Mucosa of gallbladder (tissue), 1 donor: ENCODE results near the gene OR5I1. TPM values are rescaled to one million over a fixed set of nuclear protein-coding genes. Genes with fewer than 3 reads are reported as not detected.
"Not testable (repeated sequence)": the region's sequence is repeated elsewhere in the genome, so short reads cannot be mapped to it uniquely, and the experiment has no call there.

Experiments
- DNase-seq: peaks from one replicate; pipeline ENCODE4 v3.0.0-alpha.2; 2020; ENCODE audit warnings: low spot score
- total RNA-seq: library from RNA; stranded (reverse); gene quantifications from one replicate; pipeline ENCODE4 v1.2.1, GENCODE V29; 2021
- donor health status: DM: no; HTN: no; CAD: no.

Gene OR5I1
- total RNA-seq: not detected

DNA sequence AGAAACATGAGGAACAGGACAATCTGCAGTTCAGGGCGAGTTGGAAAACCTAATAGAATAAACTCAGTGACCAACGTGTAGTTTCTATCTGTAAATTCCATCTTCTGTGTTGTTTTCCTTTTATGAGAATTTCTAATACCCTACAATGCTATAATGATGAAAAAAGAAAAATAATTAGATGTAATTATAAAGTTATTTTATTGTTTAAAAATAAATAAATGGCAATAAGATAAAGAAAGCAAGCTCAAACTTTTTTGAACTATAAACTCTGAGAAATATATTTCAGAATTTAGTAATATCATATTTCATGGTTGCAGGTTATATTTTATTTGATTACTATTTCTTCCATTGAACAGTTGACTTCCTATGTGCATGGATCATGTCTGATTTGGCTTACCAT is at the start of gene OR5I1:
Gene OR5I1, minus strand, starts transcription at position 101 of the 400 bp plus-strand sequence. Its CDS starts 0 bp downstream, at position 101.
- no peak for DNase-seq

DNA sequence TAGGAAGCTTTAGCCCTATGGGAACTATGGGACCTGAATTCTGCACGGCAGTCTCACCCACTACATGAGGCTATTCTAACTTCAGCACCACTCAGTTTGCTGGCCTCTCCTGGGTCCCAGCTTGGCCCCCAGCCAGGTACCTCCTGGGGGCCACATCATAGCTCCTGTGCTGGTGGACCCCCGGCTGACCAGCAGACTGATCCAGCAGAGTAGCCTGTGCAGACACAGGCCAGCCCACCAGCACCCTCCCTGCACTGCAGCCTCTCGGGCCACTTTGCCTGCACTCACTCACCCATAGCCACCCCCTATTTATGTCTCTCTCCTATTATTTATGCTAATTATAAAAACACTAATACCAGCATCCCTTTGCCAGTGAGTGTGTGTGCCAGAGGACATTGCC is 34.7 kb upstream of the OR5I1 start:
- DNase-seq: no peak

DNA sequence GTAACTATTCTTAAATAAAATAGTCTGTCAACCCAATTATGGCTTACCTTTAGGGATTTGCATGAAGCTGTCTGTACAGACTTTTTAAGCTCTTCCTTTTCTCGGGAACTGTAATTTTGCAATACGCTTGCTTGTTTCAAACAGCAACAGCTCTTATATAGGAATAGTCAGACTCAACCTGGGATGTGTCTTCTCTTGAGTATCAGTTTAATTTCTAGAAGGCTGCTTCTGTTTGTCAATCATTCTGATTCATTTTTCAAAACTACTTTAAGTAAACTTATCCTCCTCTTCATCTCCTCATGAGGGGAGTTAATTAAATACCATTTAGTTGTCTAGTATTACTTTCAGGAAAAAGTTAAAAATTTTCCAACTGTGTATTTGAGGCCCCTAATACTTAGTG is 33.6 kb upstream of the OR5I1 start, which contains the start of gene OR10AG1:
Gene OR10AG1, minus strand, starts transcription at position 101 of the 400 bp plus-strand sequence. Its CDS starts 38 bp downstream, at position 63.
- no peak for DNase-seq

GRCh38 chr11:55967914-55968313 is 31.7 kb upstream of the OR5I1 start:
- DNase-seq: no peak

DNA sequence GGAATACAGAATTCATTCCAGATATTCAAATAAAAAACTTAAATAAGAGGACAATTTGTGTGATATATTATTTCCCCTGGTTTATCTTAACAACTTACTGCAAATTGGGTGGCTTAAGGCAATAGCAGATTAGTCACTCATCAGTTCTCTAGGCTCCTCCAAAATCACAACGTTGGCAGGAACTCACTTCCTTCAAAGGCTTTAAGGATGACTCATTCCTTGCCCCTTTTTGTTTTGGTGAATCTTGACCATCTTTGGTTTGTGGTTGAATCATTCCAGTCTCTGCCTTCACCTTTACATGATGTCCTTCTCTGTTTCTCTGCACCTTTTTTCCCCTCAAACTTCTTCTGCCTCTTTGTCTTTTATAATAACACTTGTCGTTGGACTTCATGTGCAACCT is 30.2 kb upstream of the OR5I1 start:
- no peak for DNase-seq

DNA sequence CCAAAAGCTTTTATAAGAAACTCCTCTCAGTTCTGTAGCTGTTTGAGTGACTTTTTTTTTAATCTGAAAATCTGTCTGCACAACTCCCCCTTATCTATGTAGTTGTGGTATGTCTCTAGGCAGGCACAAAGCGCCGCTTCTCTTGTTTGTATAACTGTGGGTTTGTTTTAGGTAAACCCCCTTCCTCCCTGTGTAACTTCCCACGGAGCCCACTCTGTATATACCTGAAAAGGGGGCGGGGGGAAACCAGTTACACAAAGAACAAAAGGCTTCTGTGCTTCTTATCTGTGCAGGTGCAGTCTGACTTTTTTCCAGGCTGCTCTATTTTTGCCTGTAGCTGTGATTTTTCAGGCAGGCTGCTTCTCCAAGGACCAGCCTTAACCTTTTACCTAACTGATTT is 20.3 kb upstream of the OR5I1 start:
- no peak for DNase-seq

DNA sequence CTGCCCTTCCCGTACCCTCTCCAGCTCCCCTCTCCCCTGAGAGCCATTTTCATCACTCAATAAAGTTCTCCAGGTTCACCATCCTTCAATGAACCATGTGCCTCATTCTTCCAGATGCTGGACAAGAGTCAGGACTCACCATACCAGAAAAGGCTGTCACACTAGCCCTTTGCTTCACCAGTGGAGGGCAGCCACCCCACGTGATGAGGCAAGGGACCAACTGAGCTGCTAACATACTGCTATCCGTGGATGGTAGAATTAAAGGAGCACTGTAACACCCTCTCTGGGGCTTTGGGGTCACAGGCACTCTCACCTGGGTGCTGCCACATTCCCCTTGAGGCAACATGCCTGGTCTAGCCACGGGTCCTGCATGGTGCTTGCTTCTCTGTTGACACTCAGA is 13.1 kb upstream of the OR5I1 start:
- no peak for DNase-seq

- no peak for DNase-seq
Observed at GRCh38 chr11:55942785-55943392, 6.7 kb upstream of the OR5I1 start.

- DNase-seq: no peak
Observed at GRCh38 chr11:55920537-55920936, 15.7 kb downstream of the OR5I1 start.

GRCh38 chr11:55914482-55914881 is 21.7 kb downstream of the OR5I1 start, which contains the start of gene OR5W2:
TSS of gene OR5W2 (minus strand) at chr11:55914582. CDS start at chr11:55914582, 0 bp downstream.
- no peak for DNase-seq

GRCh38 chr11:55902308-55902707 is 33.9 kb downstream of the OR5I1 start:
- DNase-seq: no peak

- DNase-seq: no peak
Observed at GRCh38 chr11:55895216-55895615, 41.0 kb downstream of the OR5I1 start.

GRCh38 chr11:55885481-55885880 is 50.7 kb downstream of the OR5I1 start:
- DNase-seq: not testable (repeated sequence)

Other genes starting within 250 kb of the OR5I1 start
- not detected for gene OR5D13, start 163.0 kb downstream of the OR5I1 start, total RNA-seq
- gene OR5D14, start 140.8 kb downstream of the OR5I1 start, total RNA-seq: not detected
- gene OR5L1, start 125.0 kb downstream of the OR5I1 start, total RNA-seq: not detected
- not detected for gene OR5D18, start 116.8 kb downstream of the OR5I1 start, total RNA-seq
- gene OR5L2, start 109.2 kb downstream of the OR5I1 start, total RNA-seq: not detected
- gene OR5D16, start 97.6 kb downstream of the OR5I1 start, total RNA-seq: not detected
- gene TRIM51, start 53.1 kb downstream of the OR5I1 start, total RNA-seq: not detected
- gene OR5W2, start 21.8 kb downstream of the OR5I1 start, total RNA-seq: not detected
- not detected for gene OR10AG1, start 33.5 kb upstream of the OR5I1 start, total RNA-seq
- gene OR5F1, start 58.2 kb upstream of the OR5I1 start, total RNA-seq: not detected
- not detected for gene OR5AS1, start 91.3 kb upstream of the OR5I1 start, total RNA-seq
- not detected for gene OR8I2, start 156.9 kb upstream of the OR5I1 start, total RNA-seq
- not detected for gene OR8H2, start 167.3 kb upstream of the OR5I1 start, total RNA-seq
- not detected for gene OR8H3, start 186.0 kb upstream of the OR5I1 start, total RNA-seq
- not detected for gene OR8J3, start 203.8 kb upstream of the OR5I1 start, total RNA-seq
- gene OR8K5, start 223.9 kb upstream of the OR5I1 start, total RNA-seq: not detected
- not detected for gene OR5J2, start 240.2 kb upstream of the OR5I1 start, total RNA-seq